Lower leg skin (tissue), 4 donors: ENCODE data around the gene CXCL16. TPM values are rescaled to one million over a fixed set of nuclear protein-coding genes. Genes with fewer than 3 reads are reported as not detected.

ENCODE experiments used
- DNase-seq, 2 donors: peaks; one replicate each; pipeline ENCODE4 v3.0.0-alpha.2; 2019; ENCODE audit warnings: low spot score in 2 of 2
- H3K4me3 ChIP-seq: fragments of 200-600 bp; sonication (generic); 2 replicates; pipeline ENCODE4 v1.5.1; 2017; ENCODE audit warnings: mild to moderate bottlenecking, low read depth; ENCODE audit not compliant: poor library complexity, severe bottlenecking
- POLR2A ChIP-seq, 2 donors: fragments of 450-650 bp; IDR thresholded peaks; one replicate each; pipeline ENCODE4 v1.6.1; 2016 to 2017; ENCODE audit warnings: antibody characterized with exemption in 2 of 2, mild to moderate bottlenecking in 1 of 2, moderate library complexity in 1 of 2
- WGBS, 2 donors: methylation state at CpG; one replicate each; pipeline ENCODE4 v1.1.5; 2018; 5-methylcytosine and 5-hydroxymethylcytosine counted together
- intact Hi-C: fragments of 100-400 bp; cut with DNase I; formaldehyde crosslinking; loops from one replicate; pipeline ENCODE4 v1.15.0; 2023; ENCODE audit warnings: low total_unique reads
- total RNA-seq, 4 donors: library from RNA; depleted of rRNA; stranded (reverse); fragments of >200 nt; gene quantifications; one replicate each; pipeline ENCODE4 v1.1.0, GENCODE V29; 2016
- TF ChIP-seq, protein P1 (sequence below), 3 donors: fragments of 450-650 bp; IDR thresholded peaks; one replicate each; pipeline ENCODE4 v1.5.1; 2016; ENCODE audit warnings: antibody characterized with exemption in 3 of 3, mild to moderate bottlenecking in 3 of 3, moderate library complexity in 2 of 3

Gene CXCL16
- 10 to 100 TPM; 25.0 to 28.1 (median 25.5) TPM for total RNA-seq

- TF ChIP-seq POLR2A (IDR thresholded peaks at IDR 0.05) = no peak
- TF ChIP-seq, protein P1, sequence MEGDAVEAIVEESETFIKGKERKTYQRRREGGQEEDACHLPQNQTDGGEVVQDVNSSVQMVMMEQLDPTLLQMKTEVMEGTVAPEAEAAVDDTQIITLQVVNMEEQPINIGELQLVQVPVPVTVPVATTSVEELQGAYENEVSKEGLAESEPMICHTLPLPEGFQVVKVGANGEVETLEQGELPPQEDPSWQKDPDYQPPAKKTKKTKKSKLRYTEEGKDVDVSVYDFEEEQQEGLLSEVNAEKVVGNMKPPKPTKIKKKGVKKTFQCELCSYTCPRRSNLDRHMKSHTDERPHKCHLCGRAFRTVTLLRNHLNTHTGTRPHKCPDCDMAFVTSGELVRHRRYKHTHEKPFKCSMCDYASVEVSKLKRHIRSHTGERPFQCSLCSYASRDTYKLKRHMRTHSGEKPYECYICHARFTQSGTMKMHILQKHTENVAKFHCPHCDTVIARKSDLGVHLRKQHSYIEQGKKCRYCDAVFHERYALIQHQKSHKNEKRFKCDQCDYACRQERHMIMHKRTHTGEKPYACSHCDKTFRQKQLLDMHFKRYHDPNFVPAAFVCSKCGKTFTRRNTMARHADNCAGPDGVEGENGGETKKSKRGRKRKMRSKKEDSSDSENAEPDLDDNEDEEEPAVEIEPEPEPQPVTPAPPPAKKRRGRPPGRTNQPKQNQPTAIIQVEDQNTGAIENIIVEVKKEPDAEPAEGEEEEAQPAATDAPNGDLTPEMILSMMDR (IDR thresholded peaks at IDR 0.05) = no peak
- 0% methylated on average over 30 to 92 of the region's 100 CpGs for WGBS, 2 donors
- DNase-seq = peak in 1 of 2 donors; percentile 92
- peak within 1 kb of the TSS; percentile 75 for H3K4me3 ChIP-seq
- intact Hi-C loops = loop anchor here (5.0 kb wide), 1 partner anchor 48 kb away; the partner anchor contains the start of genes GLTPD2 and VMO1
Measured at GRCh38 chr17:4739122-4740024, at the start of gene CXCL16, which contains the start of gene ZMYND15. Gene CXCL16, minus strand, starts transcription at chr17:4739928. Its CDS starts 589 bp downstream, at chr17:4739339. Gene ZMYND15, plus strand, starts transcription at chr17:4739833. Its CDS starts 716 bp downstream, at chr17:4740549.

GRCh38 chr17:4788807-4789700, 49.3 kb upstream of the CXCL16 start, which contains the start of gene GLTPD2:
Gene GLTPD2, plus strand, starts transcription at chr17:4788964. Its CDS starts 48 bp downstream, at chr17:4789012.
- intact Hi-C loops = loop anchor here (5.0 kb wide), 2 partner anchors 52 to 93 kb away; partner anchors contain the start of genes CXCL16 and ZMYND15
- no peak for DNase-seq
- no peak for TF ChIP-seq POLR2A (IDR thresholded peaks at IDR 0.05)
- TF ChIP-seq, protein P1 (IDR thresholded peaks at IDR 0.05) = no peak
- peak within 1 kb of the TSS; percentile 43 for H3K4me3 ChIP-seq
- 32 to 37% methylated on average over 58 of the region's 62 CpGs for WGBS, 2 donors

DNA sequence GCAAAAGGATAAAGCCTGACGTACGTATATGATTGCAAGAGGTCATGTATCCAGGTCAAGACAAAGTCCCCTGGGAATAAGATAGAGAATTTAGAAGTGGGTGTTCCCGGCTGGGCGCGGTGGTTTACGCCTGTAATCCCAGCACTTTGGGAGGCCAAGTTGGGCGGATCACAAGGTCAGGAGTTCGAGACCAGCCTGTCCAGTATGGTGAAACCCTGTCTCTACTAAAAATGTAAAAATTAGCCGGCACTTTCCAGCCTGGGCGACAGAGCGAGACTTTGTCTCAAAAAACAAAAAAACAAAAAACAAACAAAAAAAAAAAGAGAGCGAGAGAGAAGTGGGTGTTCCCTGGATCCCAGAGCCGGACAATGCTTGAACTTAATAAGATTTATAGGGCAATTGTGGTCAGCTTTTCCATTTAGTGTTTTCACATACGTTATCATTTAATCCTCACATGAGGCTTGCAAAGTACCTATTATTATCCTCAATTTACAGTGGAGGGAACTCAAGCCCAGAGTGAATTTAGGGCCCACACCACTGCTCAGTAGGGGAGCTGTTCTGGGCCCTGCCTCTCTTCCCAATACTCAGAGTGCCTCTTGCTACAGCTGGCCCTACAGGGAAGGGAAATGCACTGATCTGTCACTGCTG, 48.6 kb upstream of the CXCL16 start:
- TF ChIP-seq POLR2A (IDR thresholded peaks at IDR 0.05) = no peak
- TF ChIP-seq, protein P1 (IDR thresholded peaks at IDR 0.05) = no peak
- no peak for DNase-seq
- intact Hi-C loops = loop anchor here (5.0 kb wide), 2 partner anchors 51 to 94 kb away; partner anchors contain the start of genes CXCL16 and ZMYND15
- no peak overlapping the region for H3K4me3 ChIP-seq
- 76 to 78% methylated on average over 14 of the region's 14 CpGs for WGBS, 2 donors

DNA sequence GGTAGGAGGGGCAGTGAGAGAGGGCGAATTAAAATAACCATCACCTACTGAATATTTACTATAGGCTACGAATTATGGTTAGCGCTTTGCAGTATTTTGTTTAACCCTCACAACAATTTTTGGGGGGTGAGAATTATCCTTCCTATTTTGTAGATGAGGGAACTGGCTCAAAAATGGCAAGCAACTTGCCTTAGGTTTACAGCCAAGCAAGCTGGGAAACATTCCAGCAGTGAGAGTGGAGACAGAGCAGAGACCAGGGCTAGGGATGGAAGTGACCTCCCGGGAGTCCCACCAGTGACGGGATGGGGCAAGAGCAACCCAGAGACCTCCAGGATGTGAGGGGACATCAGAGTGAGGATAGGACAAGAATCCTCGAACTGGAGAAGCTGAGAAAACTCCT, 46.8 kb upstream of the CXCL16 start:
- 29 to 31% methylated on average over 6 of the region's 6 CpGs for WGBS, 2 donors
- intact Hi-C loops = loop anchor here (5.0 kb wide), 2 partner anchors 49 to 96 kb away; partner anchors contain the start of genes CXCL16 and ZMYND15
- H3K4me3 ChIP-seq = no peak overlapping the region
- TF ChIP-seq, protein P1 (IDR thresholded peaks at IDR 0.05) = no peak
- no peak for TF ChIP-seq POLR2A (IDR thresholded peaks at IDR 0.05)
- no peak for DNase-seq

- intact Hi-C loops = loop anchor here (5.0 kb wide), 2 partner anchors 49 to 96 kb away; partner anchors contain the start of genes CXCL16 and ZMYND15
- DNase-seq = peak in 1 of 2 donors; percentile 89
- WGBS, 2 donors = 9 to 10% methylated on average over 8 to 15 of the region's 24 CpGs
Measured at GRCh38 chr17:4786106-4786511, 46.4 kb upstream of the CXCL16 start, which contains the start of gene VMO1. Gene VMO1, minus strand, starts transcription at chr17:4786364. Its CDS starts 12 bp downstream, at chr17:4786352.

More at GRCh38 chr17:4786106-4786511, 46.4 kb upstream of the CXCL16 start, which contains the start of gene VMO1:
- no peak within 1 kb of the TSS for H3K4me3 ChIP-seq
- no peak for TF ChIP-seq POLR2A (IDR thresholded peaks at IDR 0.05)
- TF ChIP-seq, protein P1 (IDR thresholded peaks at IDR 0.05) = no peak
